GM19043 (cell line): ENCODE data around the gene ACVRL1.

Experiments used
- ATAC-seq: cut with Tn5 transposase; IDR thresholded peaks from one replicate; pipeline ENCODE4 v1.9.1; 2021; ENCODE audit warnings: low read depth; ENCODE audit not compliant: unreplicated experiment

ACVRL1 gene

GRCh38 chr12:51914034-51914923 lies 7.0 kb downstream of the ACVRL1 start:
- ATAC-seq: no peak

DNA sequence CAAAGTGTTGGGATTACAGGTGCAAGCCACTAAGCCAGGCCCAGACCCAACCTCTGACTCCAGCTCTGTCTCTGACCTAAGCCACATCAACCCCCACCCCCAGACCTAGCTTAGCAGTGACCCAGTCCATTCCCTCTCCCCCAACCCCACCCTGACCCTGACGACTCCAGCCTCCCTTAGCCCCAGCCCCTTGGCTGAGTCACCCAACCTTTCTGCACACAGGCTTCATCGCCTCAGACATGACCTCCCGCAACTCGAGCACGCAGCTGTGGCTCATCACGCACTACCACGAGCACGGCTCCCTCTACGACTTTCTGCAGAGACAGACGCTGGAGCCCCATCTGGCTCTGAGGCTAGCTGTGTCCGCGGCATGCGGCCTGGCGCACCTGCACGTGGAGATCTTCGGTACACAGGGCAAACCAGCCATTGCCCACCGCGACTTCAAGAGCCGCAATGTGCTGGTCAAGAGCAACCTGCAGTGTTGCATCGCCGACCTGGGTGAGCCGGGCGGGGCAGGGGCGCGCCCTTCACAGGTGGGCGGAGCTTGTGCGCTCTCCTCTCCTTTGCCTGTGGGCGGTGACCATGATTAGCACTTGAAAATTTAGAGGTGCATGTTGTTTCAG lies 7.8 kb downstream of the ACVRL1 start:
- no peak for ATAC-seq

DNA sequence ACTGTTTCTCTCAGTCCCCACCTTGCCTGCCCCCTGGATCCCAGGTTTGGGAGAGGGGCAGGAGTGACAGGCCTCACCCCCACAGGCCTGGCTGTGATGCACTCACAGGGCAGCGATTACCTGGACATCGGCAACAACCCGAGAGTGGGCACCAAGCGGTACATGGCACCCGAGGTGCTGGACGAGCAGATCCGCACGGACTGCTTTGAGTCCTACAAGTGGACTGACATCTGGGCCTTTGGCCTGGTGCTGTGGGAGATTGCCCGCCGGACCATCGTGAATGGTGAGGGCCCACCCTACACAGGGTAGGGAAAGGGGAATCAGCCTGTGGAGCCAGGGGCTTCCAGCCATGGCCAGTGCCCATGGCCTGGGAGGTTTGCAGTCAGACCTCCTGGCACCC lies 8.6 kb downstream of the ACVRL1 start:
- ATAC-seq: no peak

GRCh38 chr12:51917041-51917590 lies 9.8 kb downstream of the ACVRL1 start:
- no peak for ATAC-seq

GRCh38 chr12:51917746-51918453 lies 10.6 kb downstream of the ACVRL1 start:
- no peak for ATAC-seq

DNA sequence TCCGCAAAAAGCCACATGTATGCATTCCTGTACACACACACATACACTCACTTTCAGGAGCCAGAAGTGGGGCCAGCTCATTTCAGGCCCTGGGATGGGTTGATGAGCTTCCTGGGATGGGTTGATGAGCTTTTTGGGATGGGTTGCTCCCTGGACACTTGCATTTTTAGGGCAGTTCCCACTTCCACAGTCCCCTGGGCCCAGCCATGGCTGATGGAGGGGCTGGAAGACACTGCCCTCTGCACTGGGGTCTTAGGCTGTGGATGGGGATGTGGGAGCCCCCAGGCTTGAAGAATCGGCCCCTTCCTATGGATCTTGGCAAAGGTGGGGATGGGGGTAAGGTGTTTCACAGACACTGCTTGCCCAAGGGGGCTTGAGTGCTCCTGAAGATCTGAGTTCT lies 12.7 kb downstream of the ACVRL1 start:
- ATAC-seq: no peak

DNA sequence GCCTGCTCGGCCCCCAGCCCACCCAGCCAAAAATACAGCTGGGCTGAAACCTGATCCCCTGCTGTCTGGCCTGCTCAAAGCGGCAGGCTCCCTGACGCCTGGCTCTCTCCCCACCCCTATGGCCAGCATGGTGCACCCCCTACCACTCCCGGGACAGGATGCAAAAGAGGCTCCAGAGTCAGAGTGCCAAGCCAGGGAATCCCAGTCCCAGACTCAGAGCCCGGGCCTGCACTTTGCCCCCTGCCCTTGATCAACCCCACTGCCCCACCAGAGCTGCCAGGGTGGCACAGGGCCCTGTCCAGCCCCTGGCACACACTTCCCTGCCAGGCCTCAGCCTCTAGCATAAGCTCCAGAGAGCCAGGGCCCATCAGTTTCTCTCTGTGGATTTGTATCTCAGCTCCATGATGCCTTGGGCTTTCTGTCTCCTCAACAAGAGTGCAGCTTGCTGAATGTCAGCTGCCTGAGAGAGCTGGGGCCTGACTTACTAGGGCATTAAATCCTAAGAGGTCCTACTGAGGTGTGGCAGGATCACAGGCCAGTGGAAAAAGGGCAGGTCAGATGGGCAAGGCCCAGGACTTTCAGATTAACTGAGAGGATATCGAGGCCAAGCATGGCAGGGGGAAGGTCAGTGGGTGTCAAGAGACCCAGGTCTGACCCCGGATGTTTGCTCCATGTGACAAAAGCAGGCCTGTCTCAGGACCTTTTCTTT lies 13.9 kb downstream of the ACVRL1 start:
- ATAC-seq: no peak

GRCh38 chr12:51922146-51922545 lies 14.8 kb downstream of the ACVRL1 start:
- ATAC-seq: no peak

GRCh38 chr12:51922762-51923505 lies 15.6 kb downstream of the ACVRL1 start:
- ATAC-seq: no peak

GRCh38 chr12:51923506-51924365 lies 16.4 kb downstream of the ACVRL1 start:
- no peak for ATAC-seq

- no peak for ATAC-seq
These were observed 17.4 kb downstream of the ACVRL1 start for GRCh38 chr12:51924551-51925319.

GRCh38 chr12:51925346-51926063 lies 18.2 kb downstream of the ACVRL1 start:
- no peak for ATAC-seq

DNA sequence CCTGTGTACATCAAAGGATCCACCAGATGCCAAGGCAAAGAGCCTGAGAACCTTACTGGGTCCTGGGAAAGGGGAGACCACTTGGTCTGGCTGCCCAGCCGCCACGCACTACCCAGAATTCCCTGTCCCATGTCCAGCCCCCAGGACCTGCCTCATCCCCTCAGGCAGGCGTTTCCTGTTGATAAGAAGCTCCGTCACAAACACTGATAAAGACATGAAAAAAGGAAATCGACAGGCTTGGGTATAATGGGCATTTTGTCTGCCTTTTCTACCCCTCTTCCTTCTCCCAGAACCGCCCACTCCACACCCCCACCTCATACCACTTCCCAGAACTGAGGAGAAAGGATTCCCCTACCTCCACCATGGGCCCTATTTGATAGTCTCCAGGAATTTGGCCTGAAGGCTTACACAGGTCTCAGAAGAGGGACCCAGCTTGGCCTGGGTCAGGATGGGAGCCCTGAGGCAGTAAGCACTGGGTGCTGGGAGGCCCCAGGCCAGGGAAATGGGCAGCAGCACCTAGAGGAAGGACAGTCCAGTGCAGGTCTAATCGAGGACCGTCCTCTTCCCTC lies 18.8 kb downstream of the ACVRL1 start:
- ATAC-seq: no peak

- ATAC-seq: no peak
These were observed 19.4 kb downstream of the ACVRL1 start for GRCh38 chr12:51926718-51927117.

GRCh38 chr12:51932218-51933076 lies 25.1 kb downstream of the ACVRL1 start:
- ATAC-seq: no peak

DNA sequence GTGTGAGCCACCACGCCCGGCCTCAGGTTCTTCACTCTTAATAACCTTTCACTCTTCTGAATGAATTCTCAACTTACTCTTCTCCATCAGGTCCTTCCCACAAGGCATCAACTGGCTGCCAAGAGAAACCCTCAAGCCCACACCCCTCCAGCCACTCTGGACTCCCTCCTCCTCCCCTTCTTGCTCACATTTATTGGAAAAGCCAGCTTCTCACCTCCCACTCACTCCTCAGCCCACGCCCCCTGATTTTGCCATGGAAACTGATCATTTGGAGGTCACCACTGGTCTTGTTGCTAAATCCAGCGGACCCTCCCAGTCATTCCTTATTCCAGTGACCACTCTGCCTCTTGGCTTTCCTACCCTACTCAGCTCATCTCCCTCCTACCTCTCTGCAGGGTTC lies 26.8 kb downstream of the ACVRL1 start:
- no peak for ATAC-seq
